Mammary epithelial cell (primary cell): ENCODE data around the gene GJA10.

Source experiments
- EZH2 ChIP-seq: IDR thresholded peaks from 2 replicates; pipeline ENCODE4 v1.6.1; 2012; ENCODE audit warnings: low read length, inconsistent platforms, borderline replicate concordance
- TF ChIP-seq, protein P1 (sequence below), 2 donors: IDR thresholded peaks in 1 of 2; conservative IDR thresholded peaks in 1 of 2; 2 replicates each; pipeline ENCODE4 v1.5.1; 2011 to 2012; ENCODE audit warnings: inconsistent platforms in 2 of 2, low read length in 2 of 2, mild to moderate bottlenecking in 2 of 2, control low read depth in 1 of 2, low read depth in 1 of 2; ENCODE audit not compliant: insufficient read depth in 1 of 2; ENCODE audit errors: extremely low read depth in 1 of 2

DNA sequence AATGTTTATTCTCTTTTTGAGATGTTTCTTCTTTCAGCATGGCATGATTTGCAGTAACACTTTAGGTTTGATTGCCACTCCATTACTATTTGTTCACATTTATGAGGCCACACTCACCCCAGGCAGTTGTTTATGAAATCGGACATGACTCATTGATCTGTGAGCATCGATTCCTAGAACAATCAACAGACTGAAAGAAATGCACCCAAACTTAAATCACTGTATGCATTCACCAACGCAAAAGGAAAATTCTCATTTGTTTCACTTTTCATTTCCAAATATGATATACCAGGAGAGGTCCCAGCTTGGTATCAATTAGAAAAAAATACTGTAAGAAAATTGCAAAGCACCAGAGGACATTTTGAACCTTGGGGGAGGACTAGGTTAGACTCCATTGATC is 5.4 kb upstream of the GJA10 start:
- TF ChIP-seq EZH2 = no peak
- TF ChIP-seq, protein P1, sequence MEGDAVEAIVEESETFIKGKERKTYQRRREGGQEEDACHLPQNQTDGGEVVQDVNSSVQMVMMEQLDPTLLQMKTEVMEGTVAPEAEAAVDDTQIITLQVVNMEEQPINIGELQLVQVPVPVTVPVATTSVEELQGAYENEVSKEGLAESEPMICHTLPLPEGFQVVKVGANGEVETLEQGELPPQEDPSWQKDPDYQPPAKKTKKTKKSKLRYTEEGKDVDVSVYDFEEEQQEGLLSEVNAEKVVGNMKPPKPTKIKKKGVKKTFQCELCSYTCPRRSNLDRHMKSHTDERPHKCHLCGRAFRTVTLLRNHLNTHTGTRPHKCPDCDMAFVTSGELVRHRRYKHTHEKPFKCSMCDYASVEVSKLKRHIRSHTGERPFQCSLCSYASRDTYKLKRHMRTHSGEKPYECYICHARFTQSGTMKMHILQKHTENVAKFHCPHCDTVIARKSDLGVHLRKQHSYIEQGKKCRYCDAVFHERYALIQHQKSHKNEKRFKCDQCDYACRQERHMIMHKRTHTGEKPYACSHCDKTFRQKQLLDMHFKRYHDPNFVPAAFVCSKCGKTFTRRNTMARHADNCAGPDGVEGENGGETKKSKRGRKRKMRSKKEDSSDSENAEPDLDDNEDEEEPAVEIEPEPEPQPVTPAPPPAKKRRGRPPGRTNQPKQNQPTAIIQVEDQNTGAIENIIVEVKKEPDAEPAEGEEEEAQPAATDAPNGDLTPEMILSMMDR (conservative IDR thresholded peaks at IDR 0.05 in 1 of 2, IDR thresholded peaks at IDR 0.05 in 1 of 2; ENCODE audit: extremely low read depth in 1 of 2, insufficient read depth in 1 of 2, low read depth in 1 of 2, low read length in 2 of 2) = no peak
